Measurements from ENCODE around the gene SOX11.

- TF ChIP-seq BHLHE40 (IDR thresholded peaks at IDR 0.05; ENCODE audit: borderline replicate concordance), result no peak
- no peak for TF ChIP-seq TARDBP (IDR thresholded peaks at IDR 0.05)
- TF ChIP-seq SP1 (IDR thresholded peaks at IDR 0.05), result no peak
- no peak for TF ChIP-seq SUZ12 (IDR thresholded peaks at IDR 0.05)
- no peak for TF ChIP-seq CTBP1 (IDR thresholded peaks at IDR 0.05; ENCODE audit: borderline replicate concordance)
- no peak for TF ChIP-seq ZNF384 (IDR thresholded peaks at IDR 0.05)
- no peak for TF ChIP-seq FOXA1 (IDR thresholded peaks at IDR 0.05)
- no peak for TF ChIP-seq FOXM1 (IDR thresholded peaks at IDR 0.05; ENCODE audit: borderline replicate concordance)
- no peak for TF ChIP-seq NFRKB (IDR thresholded peaks at IDR 0.05)
- TF ChIP-seq FOXK2 (IDR thresholded peaks at IDR 0.05), result no peak
- TF ChIP-seq ELF4 (IDR thresholded peaks at IDR 0.05), result no peak
- TF ChIP-seq ARNT (IDR thresholded peaks at IDR 0.05), result no peak
- TF ChIP-seq PKNOX1 (IDR thresholded peaks at IDR 0.05), result no peak
- TF ChIP-seq LEF1 (IDR thresholded peaks at IDR 0.05; ENCODE audit: borderline replicate concordance), result no peak
Measured at GRCh38 chr2:5749347-5749746, 57.2 kb downstream of the SOX11 start.
